Measurements from ENCODE around the gene EFNA2.
"Not testable (repeated sequence)": the region's sequence is repeated elsewhere in the genome, so short reads cannot be mapped to it uniquely, and the experiment has no call there.

- not testable (repeated sequence) for TF ChIP-seq POLR2AphosphoS5 (IDR thresholded peaks at IDR 0.05; ENCODE audit: low read depth, low read length); POLR2A (IDR thresholded peaks at IDR 0.05; ENCODE audit: low read depth, low read length); TAF1 (IDR thresholded peaks at IDR 0.05; ENCODE audit: borderline replicate concordance, low read depth, low read length)
Measured at GRCh38 chr19:1320282-1320650, 34.6 kb downstream of the EFNA2 start.

All from GM12892 (cell line).